Body of pancreas (tissue), 4 donors: Measurements from ENCODE around the gene AQP12B.
"Not testable (repeated sequence)": the region's sequence is repeated elsewhere in the genome, so short reads cannot be mapped to it uniquely, and the experiment has no call there.

Source experiments
- POLR2A ChIP-seq, 3 donors: fragments of 450-650 bp; IDR thresholded peaks; one replicate each; pipeline ENCODE4 v1.6.1; 2016; ENCODE audit warnings: antibody characterized with exemption in 3 of 3, mild to moderate bottlenecking in 2 of 3
- TF ChIP-seq, protein P1 (sequence below), 7 experiments: fragments of 450-650 bp in 4 of 7; fragments of 200-600 bp in 3 of 7; sonication (generic) in 3 of 7; IDR thresholded peaks; one replicate each; pipeline ENCODE4 v1.5.1; 2016 to 2019; ENCODE audit warnings: antibody characterized with exemption in 7 of 7

DNA sequence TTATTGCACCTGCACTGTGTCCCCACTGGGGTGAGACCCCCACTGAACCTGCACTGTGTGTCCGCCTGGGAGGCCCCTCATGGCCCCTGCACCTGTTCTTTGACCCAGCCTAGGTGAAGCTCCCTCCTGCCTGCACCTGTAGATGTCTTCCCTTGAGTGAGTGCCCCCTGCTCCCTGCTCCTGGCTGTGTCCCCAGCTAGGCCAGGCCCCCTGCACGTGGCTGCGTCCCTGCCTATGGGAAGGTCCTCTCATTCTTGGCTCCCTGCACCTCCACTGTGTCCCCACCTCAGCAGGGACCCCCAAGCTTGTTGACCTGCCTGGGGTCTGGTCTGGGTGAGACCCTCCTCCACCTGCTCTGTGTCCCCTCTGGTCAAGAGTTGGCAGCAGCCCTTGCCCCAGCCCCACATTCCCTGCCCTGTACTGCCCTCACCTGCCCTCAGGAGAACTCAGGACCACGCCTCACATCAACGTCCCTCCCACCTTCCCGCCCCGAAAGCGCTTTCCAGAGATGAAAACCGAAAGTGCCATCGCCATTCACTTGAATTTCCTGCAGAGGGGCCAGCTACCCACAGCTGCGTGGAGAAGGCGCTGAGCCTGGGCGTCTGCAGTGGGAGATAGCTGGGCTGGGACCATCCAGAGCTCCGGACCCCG lies 769 bp upstream of the AQP12B start:
- TF ChIP-seq, protein P1, sequence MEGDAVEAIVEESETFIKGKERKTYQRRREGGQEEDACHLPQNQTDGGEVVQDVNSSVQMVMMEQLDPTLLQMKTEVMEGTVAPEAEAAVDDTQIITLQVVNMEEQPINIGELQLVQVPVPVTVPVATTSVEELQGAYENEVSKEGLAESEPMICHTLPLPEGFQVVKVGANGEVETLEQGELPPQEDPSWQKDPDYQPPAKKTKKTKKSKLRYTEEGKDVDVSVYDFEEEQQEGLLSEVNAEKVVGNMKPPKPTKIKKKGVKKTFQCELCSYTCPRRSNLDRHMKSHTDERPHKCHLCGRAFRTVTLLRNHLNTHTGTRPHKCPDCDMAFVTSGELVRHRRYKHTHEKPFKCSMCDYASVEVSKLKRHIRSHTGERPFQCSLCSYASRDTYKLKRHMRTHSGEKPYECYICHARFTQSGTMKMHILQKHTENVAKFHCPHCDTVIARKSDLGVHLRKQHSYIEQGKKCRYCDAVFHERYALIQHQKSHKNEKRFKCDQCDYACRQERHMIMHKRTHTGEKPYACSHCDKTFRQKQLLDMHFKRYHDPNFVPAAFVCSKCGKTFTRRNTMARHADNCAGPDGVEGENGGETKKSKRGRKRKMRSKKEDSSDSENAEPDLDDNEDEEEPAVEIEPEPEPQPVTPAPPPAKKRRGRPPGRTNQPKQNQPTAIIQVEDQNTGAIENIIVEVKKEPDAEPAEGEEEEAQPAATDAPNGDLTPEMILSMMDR (IDR thresholded peaks at IDR 0.05): not testable (repeated sequence)
- TF ChIP-seq POLR2A (IDR thresholded peaks at IDR 0.05): not testable (repeated sequence)
